Psoas muscle (tissue), 8 donors: ENCODE data around the gene HP1BP3. TPM values are rescaled to one million over a fixed set of nuclear protein-coding genes. Genes with fewer than 3 reads are reported as not detected.

Experiments
- ATAC-seq, 4 donors: fragments of 200-7000 bp; cut with Tn5 transposase; one replicate each; pipeline ENCODE4 v1.9.1; 2020; ENCODE audit warnings: moderate library complexity in 3 of 4, mild to moderate bottlenecking in 2 of 4
- DNase-seq, 2 donors: peaks; one replicate each; pipeline ENCODE4 v3.0.0-alpha.2; 2020
- H3K27ac ChIP-seq: fragments of 200-600 bp; one replicate; pipeline ENCODE4 v1.8.0; 2022
- H3K27me3 ChIP-seq, 3 donors: fragments of 200-600 bp in 1 of 3; one replicate each; pipeline versions ENCODE4 v1.6.1 to v1.8.0; 2013 to 2022; ENCODE audit warnings: low read length in 2 of 3, mild to moderate bottlenecking in 2 of 3, moderate library complexity in 1 of 3; ENCODE audit not compliant: insufficient read depth in 3 of 3
- H3K36me3 ChIP-seq, 2 donors: fragments of 200-600 bp in 1 of 2; one replicate each; pipeline versions ENCODE4 v1.6.1 to v1.8.0; 2013 to 2022; ENCODE audit warnings: low read depth in 1 of 2, mild to moderate bottlenecking in 1 of 2, moderate library complexity in 1 of 2; ENCODE audit not compliant: insufficient read depth in 1 of 2
- H3K4me1 ChIP-seq: fragments of 200-600 bp; one replicate; pipeline ENCODE4 v1.8.0; 2022
- H3K4me3 ChIP-seq: fragments of 200-600 bp; one replicate; pipeline ENCODE4 v1.8.0; 2022; ENCODE audit warnings: mild to moderate bottlenecking
- H3K9me3 ChIP-seq: fragments of 200-600 bp; one replicate; pipeline ENCODE4 v1.8.0; 2022
- CTCF ChIP-seq: fragments of 200-600 bp; IDR thresholded peaks from one replicate; pipeline ENCODE4 v1.8.0; 2022; ENCODE audit warnings: antibody characterized with exemption
- WGBS, 3 donors: extraction: QIAGEN DNeasy Blood & Tissue Kit; methylation state at CpG; one replicate each; pipeline versions ENCODE4 v1.1.6 to v1.1.7; 2013; 5-methylcytosine and 5-hydroxymethylcytosine counted together
- intact Hi-C, 2 donors: fragments of 100-400 bp; cut with DNase I; formaldehyde crosslinking; loops; one replicate each; pipeline versions ENCODE4 v1.11.0 to v1.14.2; 2022
- polyA plus RNA-seq, 3 donors: library from polyadenylated mRNA; stranded (reverse); fragments of 200-250 nt; gene quantifications; one replicate each; pipeline ENCODE4 v1.2.3, GENCODE V29; 2013
- total RNA-seq, 4 donors: library from RNA; stranded (reverse); fragmentation: NEBNext Ultra II Directional in 2 of 4; extraction: Animal tissue kit (Norgen Biotek cat#: 25700) in 2 of 4; gene quantifications; one replicate each; pipeline versions ENCODE4 v1.2.1 to v1.2.4, GENCODE V29; 2021 to 2023
- donor health status: healthy with polysubstance abuse.
- donor health status: DM: no; HTN: no; CAD: no; lungs with moderate emphysema.
- donor health status: Bipolar disorder and iron deficiency.
- donor health status: healthy.
- donor health status: DM: yes; HTN: yes; CAD: no.
- donor health status: DM: no; HTN: no; CAD: no.
- donor health status: DM: no; HTN: no; CAD: no.
- donor health status: DM: yes; HTN: yes; CAD: no.

HP1BP3 gene
- total and polyA plus RNA-seq, 7 donors: 52.6 to 134 (median 115) TPM

DNA sequence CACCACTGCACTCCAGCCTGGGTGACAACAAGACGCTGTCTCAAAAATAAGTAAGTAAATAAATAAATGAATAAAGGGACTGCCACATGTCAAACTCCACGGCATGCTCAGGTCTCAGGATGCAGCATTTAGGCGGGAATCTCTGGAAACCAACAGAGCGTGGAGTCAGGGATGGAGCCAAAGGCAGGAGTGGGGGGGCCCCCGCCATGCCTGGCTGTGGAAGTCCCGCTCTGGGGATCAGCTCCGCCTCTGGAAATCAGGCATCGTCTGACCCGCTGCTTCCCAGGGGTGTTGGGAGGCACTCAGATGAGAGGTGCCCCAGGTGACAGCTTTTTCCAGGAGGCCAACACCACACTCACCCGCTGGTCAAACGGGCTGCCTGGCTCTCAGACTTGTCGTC lies 89.5 kb downstream of the HP1BP3 start:
- intact Hi-C loops: loop anchor here (2.0 to 10.0 kb wide), 5 partner anchors 35 to 497 kb away; partner anchors contain the start of genes SH2D5 (in 2 of the 2) and HP1BP3 (in 1 of the 2)
- no peak for TF ChIP-seq CTCF
- no peak overlapping the region for H3K27ac ChIP-seq
- H3K27me3 ChIP-seq: no peaks in the 10 kb centered on the region
- H3K4me1 ChIP-seq: peaks cover 10% of the 10 kb centered on the region
- no peak overlapping the region for H3K4me3 ChIP-seq
- no peaks in the 10 kb centered on the region for H3K9me3 ChIP-seq
- 90 to 91% (median 91%) methylated on average over 12 of the region's 12 CpGs for WGBS, 3 donors
- no peak for DNase-seq
- H3K36me3 ChIP-seq: no peaks in the 10 kb centered on the region
- no peak for ATAC-seq

GRCh38 chr1:20696397-20697333 lies 90.4 kb downstream of the HP1BP3 start:
- H3K27me3 ChIP-seq: no peaks in the 10 kb centered on the region
- H3K4me3 ChIP-seq: peak overlapping the region; percentile 72
- H3K36me3 ChIP-seq: no peaks in the 10 kb centered on the region
- H3K9me3 ChIP-seq: no peaks in the 10 kb centered on the region
- WGBS, 3 donors: 2 to 3% (median 2%) methylated on average over 35 to 46 of the region's 46 CpGs
- peak; percentile 87 for TF ChIP-seq CTCF
- ATAC-seq (peak; percentile 87 to 97 (median 91)), DNase-seq (peak; percentile 88 to 94)
- peaks cover 10% of the 10 kb centered on the region for H3K4me1 ChIP-seq
- intact Hi-C loops: loop anchor here (2.0 to 10.0 kb wide), 5 partner anchors 36 to 498 kb away; partner anchors contain the start of genes SH2D5 (in 2 of the 2) and HP1BP3 (in 1 of the 2)
- peak overlapping the region; percentile 72 for H3K27ac ChIP-seq

GRCh38 chr1:20695515-20695914 lies 91.6 kb downstream of the HP1BP3 start:
- Histone ChIP-seq H3K27ac (no peak overlapping the region), H3K4me1 (peaks cover 10% of the 10 kb centered on the region), H3K4me3 (no peak overlapping the region), H3K9me3 (no peaks in the 10 kb centered on the region), H3K27me3 (no peaks in the 10 kb centered on the region), H3K36me3 (no peaks in the 10 kb centered on the region)
- ATAC-seq (no peak), DNase-seq (no peak)
- TF ChIP-seq CTCF: no peak
- WGBS, 3 donors: 77 to 83% (median 81%) methylated on average over 10 of the region's 10 CpGs
- intact Hi-C loops: loop anchor here (5.0 to 10.0 kb wide), 4 partner anchors 37 to 497 kb away; partner anchors contain the start of genes SH2D5 (in 2 of the 2) and HP1BP3 (in 1 of the 2)

DNA sequence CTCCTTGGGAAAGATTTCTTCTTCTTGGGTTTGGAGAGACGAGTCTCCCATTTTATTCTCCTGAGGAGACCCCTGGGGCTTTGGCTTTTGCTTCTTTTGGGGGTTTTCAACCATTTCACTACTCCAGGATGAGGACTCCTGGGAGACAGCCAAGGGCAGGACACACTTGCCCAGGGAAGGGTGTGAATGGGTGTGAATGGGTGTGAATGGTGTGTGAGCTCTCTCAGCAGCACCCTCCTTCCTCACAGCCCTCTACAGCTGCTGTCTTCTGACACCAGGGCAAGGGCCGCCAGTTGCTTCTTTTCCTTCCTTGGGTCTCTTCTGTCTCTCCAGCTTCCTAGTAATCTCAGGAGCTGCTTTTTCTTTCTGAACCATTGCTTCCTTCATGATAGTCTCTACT lies 93.5 kb downstream of the HP1BP3 start:
- Histone ChIP-seq H3K4me3 (no peak overlapping the region), H3K9me3 (no peaks in the 10 kb centered on the region), H3K27ac (no peak overlapping the region), H3K36me3 (no peaks in the 10 kb centered on the region), H3K27me3 (no peaks in the 10 kb centered on the region), H3K4me1 (no peaks in the 10 kb centered on the region)
- TF ChIP-seq CTCF: no peak
- no peak for ATAC-seq
- intact Hi-C loops: loop anchor here in 1 of 2 donors (10.0 kb wide), 1 partner anchor 291 kb away; no protein-coding TSS in a partner anchor
- 71 to 78% (median 77%) methylated on average over 2 of the region's 2 CpGs for WGBS, 3 donors
- DNase-seq: no peak

Other genes starting within 250 kb of the HP1BP3 start
- 1 to 10 TPM in 1 of 4 donors, under 1 TPM in 3; 0.25 to 1.2 (median 0.56) TPM for gene FAM43B, start 234.7 kb downstream of the HP1BP3 start, total RNA-seq
- under 1 TPM; 0.05 to 0.74 (median 0.08) TPM for gene FAM43B, start 234.7 kb downstream of the HP1BP3 start, polyA plus RNA-seq
- 1 to 10 TPM; 1.0 to 2.0 (median 1.8) TPM for gene CDA, start 198.2 kb downstream of the HP1BP3 start, total RNA-seq
- 1 to 10 TPM; 1.2 to 2.5 (median 1.2) TPM for gene CDA, start 198.2 kb downstream of the HP1BP3 start, polyA plus RNA-seq
- 100 to 1,000 TPM; 219 to 416 (median 390) TPM for gene PINK1, start 153.8 kb downstream of the HP1BP3 start, total RNA-seq
- gene PINK1, start 153.8 kb downstream of the HP1BP3 start, polyA plus RNA-seq: 100 to 1,000 TPM; 218 to 506 (median 276) TPM
- gene DDOST, start 125.9 kb downstream of the HP1BP3 start, total RNA-seq: 10 to 100 TPM; 43.0 to 70.2 (median 61.7) TPM
- gene DDOST, start 125.9 kb downstream of the HP1BP3 start, polyA plus RNA-seq: 10 to 100 TPM; 63.3 to 97.1 (median 87.7) TPM
- gene KIF17, start 69.3 kb downstream of the HP1BP3 start, total RNA-seq: 1 to 10 TPM; 1.1 to 3.4 (median 1.2) TPM
- 1 to 10 TPM; 1.5 to 2.0 (median 1.7) TPM for gene KIF17, start 69.3 kb downstream of the HP1BP3 start, polyA plus RNA-seq
- gene SH2D5, start 54.6 kb downstream of the HP1BP3 start, total RNA-seq: 1 to 10 TPM in 2 of 4 donors, under 1 TPM in 2; 0.09 to 2.6 (median 1.3) TPM
- 10 to 100 TPM in 1 of 3 donors, 1 to 10 TPM in 1, under 1 TPM in 1; 0.86 to 27.9 (median 2.8) TPM for gene SH2D5, start 54.6 kb downstream of the HP1BP3 start, polyA plus RNA-seq